UCSD-AML1 (cell line): Measurements from ENCODE around the gene PPP1R3G.
"Not testable (repeated sequence)": the region's sequence is repeated elsewhere in the genome, so short reads cannot be mapped to it uniquely, and the experiment has no call there.

Experiments used
- DNase-seq: peaks from one replicate; lab custom pipeline; 2025; ENCODE audit not compliant: unreplicated experiment; lab: John Stamatoyannopoulos, UW

PPP1R3G gene

GRCh38 chr6:5116243-5116991 lies 31.3 kb downstream of the PPP1R3G start:
- DNase-seq = no peak

- no peak for DNase-seq
Measured at GRCh38 chr6:5119090-5119951, 34.2 kb downstream of the PPP1R3G start.

GRCh38 chr6:5120011-5120410 lies 34.9 kb downstream of the PPP1R3G start:
- no peak for DNase-seq

- not testable (repeated sequence) for DNase-seq
Measured at GRCh38 chr6:5120543-5120942, 35.4 kb downstream of the PPP1R3G start.

- DNase-seq = no peak
Measured at GRCh38 chr6:5121479-5121878, 36.3 kb downstream of the PPP1R3G start.

GRCh38 chr6:5121956-5122355 lies 36.8 kb downstream of the PPP1R3G start:
- DNase-seq = no peak

GRCh38 chr6:5122504-5123112 lies 37.5 kb downstream of the PPP1R3G start:
- DNase-seq = no peak

- DNase-seq = no peak
Measured at GRCh38 chr6:5123296-5124143, 38.4 kb downstream of the PPP1R3G start.

- DNase-seq = no peak
Measured at GRCh38 chr6:5124526-5124925, 39.4 kb downstream of the PPP1R3G start.

GRCh38 chr6:5125152-5126006 lies 40.2 kb downstream of the PPP1R3G start:
- no peak for DNase-seq

GRCh38 chr6:5126214-5126613 lies 41.1 kb downstream of the PPP1R3G start:
- no peak for DNase-seq

- no peak for DNase-seq
Measured at GRCh38 chr6:5127106-5127687, 42.1 kb downstream of the PPP1R3G start.

GRCh38 chr6:5128351-5128750 lies 43.2 kb downstream of the PPP1R3G start:
- DNase-seq = no peak

- DNase-seq = no peak
Measured at GRCh38 chr6:5130135-5130866, 45.2 kb downstream of the PPP1R3G start.

GRCh38 chr6:5132731-5133130 lies 47.6 kb downstream of the PPP1R3G start:
- DNase-seq = peak; percentile 48

GRCh38 chr6:5133943-5134342 lies 48.8 kb downstream of the PPP1R3G start:
- no peak for DNase-seq

GRCh38 chr6:5135788-5136376 lies 50.7 kb downstream of the PPP1R3G start:
- DNase-seq = no peak

GRCh38 chr6:5136851-5137250 lies 51.7 kb downstream of the PPP1R3G start:
- no peak for DNase-seq
